ENCODE data around the gene DSCAM.

DNA sequence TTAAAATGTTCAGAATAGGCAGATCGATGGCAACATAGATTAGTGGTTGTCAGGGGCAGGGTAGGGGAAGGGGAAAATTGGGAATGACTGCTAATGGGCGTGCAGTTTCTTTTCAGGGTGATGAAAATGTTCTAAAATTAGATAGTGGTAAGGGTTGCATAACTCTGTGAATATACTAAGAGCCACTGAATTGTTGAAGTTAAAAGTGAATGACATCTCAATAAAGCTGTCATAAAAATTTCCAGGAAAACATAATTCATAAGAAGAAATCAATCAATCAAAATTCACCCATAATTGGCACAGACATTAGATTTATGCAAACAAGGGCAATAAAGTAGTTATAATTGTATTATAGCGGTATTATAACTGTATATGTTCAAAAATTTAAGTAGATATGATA, 751.5 kb downstream of the DSCAM start:
- TF ChIP-seq, protein P1, sequence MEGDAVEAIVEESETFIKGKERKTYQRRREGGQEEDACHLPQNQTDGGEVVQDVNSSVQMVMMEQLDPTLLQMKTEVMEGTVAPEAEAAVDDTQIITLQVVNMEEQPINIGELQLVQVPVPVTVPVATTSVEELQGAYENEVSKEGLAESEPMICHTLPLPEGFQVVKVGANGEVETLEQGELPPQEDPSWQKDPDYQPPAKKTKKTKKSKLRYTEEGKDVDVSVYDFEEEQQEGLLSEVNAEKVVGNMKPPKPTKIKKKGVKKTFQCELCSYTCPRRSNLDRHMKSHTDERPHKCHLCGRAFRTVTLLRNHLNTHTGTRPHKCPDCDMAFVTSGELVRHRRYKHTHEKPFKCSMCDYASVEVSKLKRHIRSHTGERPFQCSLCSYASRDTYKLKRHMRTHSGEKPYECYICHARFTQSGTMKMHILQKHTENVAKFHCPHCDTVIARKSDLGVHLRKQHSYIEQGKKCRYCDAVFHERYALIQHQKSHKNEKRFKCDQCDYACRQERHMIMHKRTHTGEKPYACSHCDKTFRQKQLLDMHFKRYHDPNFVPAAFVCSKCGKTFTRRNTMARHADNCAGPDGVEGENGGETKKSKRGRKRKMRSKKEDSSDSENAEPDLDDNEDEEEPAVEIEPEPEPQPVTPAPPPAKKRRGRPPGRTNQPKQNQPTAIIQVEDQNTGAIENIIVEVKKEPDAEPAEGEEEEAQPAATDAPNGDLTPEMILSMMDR (IDR thresholded peaks at IDR 0.05; ENCODE audit: low read length): no peak
- TF ChIP-seq EZH2 (IDR thresholded peaks at IDR 0.05; ENCODE audit: borderline replicate concordance, low read length): no peak

Data from OCI-LY1 (cell line).